Activated CD8-positive, alpha-beta memory T cell treated with anti-CD3 and anti-CD28 coated beads, Interleukin-2, amount 10 ng/mL, durations not matched to agents 7 days and 5 days (primary cell): Measurements from ENCODE around the gene FBXO5. TPM values are rescaled to one million over a fixed set of nuclear protein-coding genes. Genes with fewer than 3 reads are reported as not detected.

ENCODE experiments used
- ATAC-seq: fragments of 150-1000 bp; cut with Tn5 transposase; one replicate; pipeline ENCODE4 v1.10.0; 2021; ENCODE audit warnings: moderate library complexity
- CTCF ChIA-PET: fragments of 350-600 bp; sonication (Branson Sonifier 250); formaldehyde crosslinking; loops from one replicate; lab custom pipeline; 2021; ENCODE audit warnings: antibody characterized with exemption; lab: Charles Lee
- DNase-seq: peaks from one replicate; pipeline ENCODE4 v3.0.0-alpha.2; 2020
- H3K27ac Mint-ChIP-seq: one replicate; pipeline ENCODE4 v1.8.0; 2021; ENCODE audit warnings: mild to moderate bottlenecking, mixed read lengths
- H3K27me3 Mint-ChIP-seq: one replicate; pipeline ENCODE4 v1.8.0; 2021; ENCODE audit warnings: mixed read lengths
- H3K36me3 Mint-ChIP-seq: one replicate; pipeline ENCODE4 v1.8.0; 2021; ENCODE audit warnings: mild to moderate bottlenecking, mixed read lengths
- H3K4me1 Mint-ChIP-seq: one replicate; pipeline ENCODE4 v1.8.0; 2021; ENCODE audit warnings: mixed read lengths
- H3K4me3 Mint-ChIP-seq: one replicate; pipeline ENCODE4 v1.8.0; 2021; ENCODE audit warnings: mild to moderate bottlenecking, moderate library complexity, mixed read lengths
- H3K9me3 Mint-ChIP-seq: one replicate; pipeline ENCODE4 v1.8.0; 2022; ENCODE audit warnings: low read depth, mixed read lengths
- total RNA-seq, 2 experiments: library from RNA; stranded (reverse); gene quantifications; one replicate each; pipeline ENCODE4 v1.2.3, GENCODE V29; 2021

The FBXO5 gene
- total RNA-seq, 2 experiments from 2014 or later: 62.1 to 73.5 TPM

- ATAC-seq (no peak), DNase-seq (no peak)
- Mint-ChIP-seq H3K27ac (no peak overlapping the region), H3K27me3 (peaks cover 19% of the 10 kb centered on the region), H3K9me3 (no peaks in the 10 kb centered on the region), H3K4me3 (no peak overlapping the region), H3K4me1 (no peaks in the 10 kb centered on the region), H3K36me3 (no peaks in the 10 kb centered on the region)
- CTCF ChIA-PET: no interaction called here
Observed at GRCh38 chr6:152959333-152959732, 23.5 kb downstream of the FBXO5 start.

GRCh38 chr6:152957796-152958195 is 25.0 kb downstream of the FBXO5 start:
- DNase-seq (no peak), ATAC-seq (no peak)
- H3K27me3 Mint-ChIP-seq: peaks cover 19% of the 10 kb centered on the region
- H3K27ac Mint-ChIP-seq: no peak overlapping the region
- H3K4me3 Mint-ChIP-seq: no peak overlapping the region
- no peaks in the 10 kb centered on the region for H3K36me3 Mint-ChIP-seq
- H3K4me1 Mint-ChIP-seq: no peaks in the 10 kb centered on the region
- H3K9me3 Mint-ChIP-seq: no peaks in the 10 kb centered on the region
- CTCF ChIA-PET: interaction anchor here (1.3 kb wide), 1 partner anchor 10 kb away, joined by 4 read pairs; no protein-coding TSS in a partner anchor

GRCh38 chr6:152954443-152954842 is 28.4 kb downstream of the FBXO5 start:
- Mint-ChIP-seq H3K4me3 (no peak overlapping the region), H3K9me3 (no peaks in the 10 kb centered on the region), H3K27ac (no peak overlapping the region), H3K4me1 (peaks cover 4% of the 10 kb centered on the region), H3K27me3 (peaks cover 14% of the 10 kb centered on the region), H3K36me3 (no peaks in the 10 kb centered on the region)
- ATAC-seq (no peak), DNase-seq (no peak)
- CTCF ChIA-PET: interaction anchor here (0.9 to 1.4 kb wide), 5 partner anchors 9 to 89 kb away, joined by 3 to 6 read pairs (median 4); no protein-coding TSS in a partner anchor

- Mint-ChIP-seq H3K4me3 (no peak overlapping the region), H3K36me3 (no peaks in the 10 kb centered on the region), H3K27me3 (peaks cover 14% of the 10 kb centered on the region), H3K9me3 (no peaks in the 10 kb centered on the region), H3K27ac (no peak overlapping the region), H3K4me1 (peaks cover 7% of the 10 kb centered on the region)
- CTCF ChIA-PET: interaction anchor here (1.2 kb wide), 1 partner anchor 87 kb away, joined by 6 read pairs; no protein-coding TSS in a partner anchor
- DNase-seq (no peak), ATAC-seq (no peak)
Observed at GRCh38 chr6:152952866-152953509, 29.9 kb downstream of the FBXO5 start.

DNA sequence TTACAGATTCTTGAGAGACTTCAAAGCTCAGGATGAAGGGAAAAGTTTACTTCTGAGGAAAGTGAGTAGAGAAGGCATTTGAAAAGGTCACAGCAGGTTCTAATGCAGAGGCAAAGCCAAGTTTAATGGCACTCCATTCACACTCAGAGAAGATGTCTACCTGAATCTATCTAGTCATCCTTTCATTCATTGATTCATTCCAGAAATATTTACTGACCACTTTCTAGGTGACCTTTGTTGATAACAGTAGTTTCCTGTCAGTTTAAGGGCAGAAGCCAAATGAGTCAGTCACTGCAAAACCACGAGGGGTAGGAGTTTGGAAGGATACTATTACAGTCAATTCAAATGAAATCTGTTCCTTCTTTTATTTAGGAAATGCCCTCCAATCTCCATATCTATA is 30.8 kb downstream of the FBXO5 start:
- no peaks in the 10 kb centered on the region for H3K9me3 Mint-ChIP-seq
- H3K36me3 Mint-ChIP-seq: no peaks in the 10 kb centered on the region
- no peak overlapping the region for H3K27ac Mint-ChIP-seq
- DNase-seq: no peak
- CTCF ChIA-PET: no interaction called here
- H3K27me3 Mint-ChIP-seq: peaks cover 15% of the 10 kb centered on the region
- peak; percentile 33 for ATAC-seq
- peaks cover 9% of the 10 kb centered on the region for H3K4me1 Mint-ChIP-seq
- H3K4me3 Mint-ChIP-seq: no peak overlapping the region

GRCh38 chr6:152950240-152950639 is 32.6 kb downstream of the FBXO5 start:
- CTCF ChIA-PET: interaction anchor here (0.7 to 1.5 kb wide), 2 partner anchors 88 to 1282 kb away, joined by 3 read pairs; no protein-coding TSS in a partner anchor
- Mint-ChIP-seq H3K27ac (no peak overlapping the region), H3K9me3 (no peaks in the 10 kb centered on the region), H3K36me3 (no peaks in the 10 kb centered on the region), H3K27me3 (peaks cover 22% of the 10 kb centered on the region), H3K4me3 (no peak overlapping the region), H3K4me1 (peaks cover 9% of the 10 kb centered on the region)
- DNase-seq (no peak), ATAC-seq (no peak)

GRCh38 chr6:152948150-152948768 is 34.6 kb downstream of the FBXO5 start:
- ATAC-seq (peak; percentile 69), DNase-seq (no peak)
- H3K9me3 Mint-ChIP-seq: no peaks in the 10 kb centered on the region
- peaks cover 9% of the 10 kb centered on the region for H3K4me1 Mint-ChIP-seq
- H3K27me3 Mint-ChIP-seq: peaks cover 22% of the 10 kb centered on the region
- no peak overlapping the region for H3K27ac Mint-ChIP-seq
- no peaks in the 10 kb centered on the region for H3K36me3 Mint-ChIP-seq
- H3K4me3 Mint-ChIP-seq: no peak overlapping the region
- CTCF ChIA-PET: interaction anchor here (0.7 to 1.7 kb wide), 18 partner anchors 9 to 465 kb away, joined by 3 to 13 read pairs (median 3); partner anchors contain the start of gene VIP

GRCh38 chr6:152946995-152947394 is 35.8 kb downstream of the FBXO5 start:
- Mint-ChIP-seq H3K27me3 (peaks cover 20% of the 10 kb centered on the region), H3K36me3 (no peaks in the 10 kb centered on the region), H3K4me3 (no peak overlapping the region), H3K27ac (no peak overlapping the region), H3K4me1 (peaks cover 8% of the 10 kb centered on the region), H3K9me3 (no peaks in the 10 kb centered on the region)
- DNase-seq (no peak), ATAC-seq (no peak)
- CTCF ChIA-PET: interaction anchor here (1.1 to 1.7 kb wide), 4 partner anchors 39 to 81 kb away, joined by 3 to 6 read pairs (median 4); no protein-coding TSS in a partner anchor

- CTCF ChIA-PET: interaction anchor here (1.1 kb wide), 1 partner anchor 80 kb away, joined by 3 read pairs; no protein-coding TSS in a partner anchor
- no peak overlapping the region for H3K27ac Mint-ChIP-seq
- H3K36me3 Mint-ChIP-seq: no peaks in the 10 kb centered on the region
- H3K27me3 Mint-ChIP-seq: peaks cover 20% of the 10 kb centered on the region
- ATAC-seq (no peak), DNase-seq (no peak)
- H3K4me3 Mint-ChIP-seq: no peak overlapping the region
- no peaks in the 10 kb centered on the region for H3K9me3 Mint-ChIP-seq
- peaks cover 6% of the 10 kb centered on the region for H3K4me1 Mint-ChIP-seq
Observed at GRCh38 chr6:152946484-152946883, 36.4 kb downstream of the FBXO5 start.

DNA sequence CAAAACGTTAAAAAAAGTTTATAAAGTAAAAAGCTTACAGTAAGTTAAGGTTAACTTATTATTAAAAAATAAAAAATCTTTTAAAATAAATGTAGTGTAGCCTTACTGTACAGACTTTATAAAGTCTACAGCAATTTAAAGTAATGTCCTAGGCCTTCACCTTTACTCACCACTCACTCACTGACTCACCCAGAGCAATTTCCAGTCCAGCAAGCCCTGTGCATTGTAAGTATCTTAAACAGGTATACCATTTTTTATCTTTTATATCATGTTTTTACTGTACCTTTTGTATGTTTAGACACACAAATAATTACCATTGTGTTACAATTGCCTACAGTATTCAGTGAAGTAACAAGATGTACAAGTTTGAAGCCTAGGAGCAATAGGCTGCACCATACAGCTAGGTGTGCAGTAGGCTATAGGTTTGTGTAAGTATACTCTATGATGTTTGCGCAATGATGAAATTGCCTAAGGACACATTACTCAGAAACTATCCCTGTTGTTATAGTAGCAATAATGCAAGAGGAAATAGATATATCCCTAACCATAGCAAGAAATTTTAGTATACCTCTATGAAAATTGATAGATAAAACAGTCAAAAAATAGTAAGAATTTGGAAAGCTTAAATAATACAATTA is 39.5 kb downstream of the FBXO5 start:
- ATAC-seq: no peak

GRCh38 chr6:152942319-152942869 is 40.4 kb downstream of the FBXO5 start:
- DNase-seq (no peak), ATAC-seq (no peak)
- H3K27ac Mint-ChIP-seq: no peak overlapping the region
- no peaks in the 10 kb centered on the region for H3K4me1 Mint-ChIP-seq
- CTCF ChIA-PET: no interaction called here
- H3K9me3 Mint-ChIP-seq: no peaks in the 10 kb centered on the region
- H3K27me3 Mint-ChIP-seq: peaks cover 18% of the 10 kb centered on the region
- H3K4me3 Mint-ChIP-seq: no peak overlapping the region
- no peaks in the 10 kb centered on the region for H3K36me3 Mint-ChIP-seq

More for the DNA sequence above, 39.5 kb downstream of the FBXO5 start:
- no peaks in the 10 kb centered on the region for H3K36me3 Mint-ChIP-seq
- no peak for DNase-seq
- H3K27ac Mint-ChIP-seq: no peak overlapping the region
- CTCF ChIA-PET: no interaction called here
- peaks cover 18% of the 10 kb centered on the region for H3K27me3 Mint-ChIP-seq
- H3K9me3 Mint-ChIP-seq: no peaks in the 10 kb centered on the region
- H3K4me3 Mint-ChIP-seq: no peak overlapping the region
- H3K4me1 Mint-ChIP-seq: peaks cover 6% of the 10 kb centered on the region

DNA sequence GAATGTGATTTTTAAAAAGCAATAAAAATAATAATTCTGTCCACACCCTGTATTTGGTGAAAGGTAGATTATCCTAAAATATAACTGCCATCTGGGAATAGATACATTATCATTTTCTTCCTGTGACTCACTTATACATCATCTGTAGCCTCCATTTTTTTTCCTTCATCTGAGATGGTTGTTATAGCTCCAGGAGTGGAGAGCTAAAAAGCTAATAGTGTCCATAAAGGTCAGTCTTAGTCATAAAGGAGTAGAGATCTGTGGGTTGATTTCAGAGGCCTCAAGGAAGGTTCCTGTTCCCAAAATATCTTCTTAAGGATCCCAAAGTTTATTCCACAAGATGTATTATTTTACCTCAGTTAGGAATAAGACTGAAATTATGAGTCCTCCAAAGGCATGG is 41.1 kb downstream of the FBXO5 start:
- no peak for ATAC-seq
- no peaks in the 10 kb centered on the region for H3K9me3 Mint-ChIP-seq

DNA sequence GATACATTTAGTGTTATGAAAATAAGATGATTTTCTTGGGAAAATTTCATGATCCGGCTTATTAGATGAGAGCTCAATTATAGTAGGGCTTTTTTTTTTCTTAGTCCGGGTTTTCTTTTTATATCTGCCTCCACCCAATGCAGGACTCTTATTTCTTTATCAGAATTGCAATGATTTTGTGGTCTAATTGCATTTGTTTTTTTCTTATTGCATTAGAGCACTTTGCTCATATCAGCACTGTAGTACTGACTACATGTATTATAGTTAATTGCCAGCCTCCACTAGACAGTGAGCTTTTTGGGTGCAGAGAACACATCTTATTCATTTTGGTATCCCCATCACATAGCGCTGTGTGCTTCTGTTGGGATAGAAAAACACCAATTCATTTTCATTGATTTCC is 50.0 kb downstream of the FBXO5 start:
- CTCF ChIA-PET: no interaction called here
- no peak overlapping the region for H3K4me3 Mint-ChIP-seq
- no peak for DNase-seq

More for the DNA sequence above, 41.1 kb downstream of the FBXO5 start:
- no peak for DNase-seq
- Mint-ChIP-seq H3K27me3 (peaks cover 14% of the 10 kb centered on the region), H3K27ac (no peak overlapping the region), H3K36me3 (no peaks in the 10 kb centered on the region), H3K4me3 (no peak overlapping the region), H3K4me1 (no peaks in the 10 kb centered on the region)
- CTCF ChIA-PET: no interaction called here

More for the DNA sequence above, 50.0 kb downstream of the FBXO5 start:
- Mint-ChIP-seq H3K4me1 (no peaks in the 10 kb centered on the region), H3K27ac (no peak overlapping the region), H3K9me3 (no peaks in the 10 kb centered on the region), H3K36me3 (no peaks in the 10 kb centered on the region), H3K27me3 (peaks cover 7% of the 10 kb centered on the region)
- no peak for ATAC-seq
